GM13977 (cell line): ENCODE data around the gene AGBL2.
"Not testable (repeated sequence)": the region's sequence is repeated elsewhere in the genome, so short reads cannot be mapped to it uniquely, and the experiment has no call there.

Experiments
- DNase-seq: peaks from one replicate; pipeline ENCODE4 v3.0.0; 2012; ENCODE audit warnings: low spot score
- in situ Hi-C: fragments of 300-500 bp; cut with MboI; formaldehyde crosslinking; loops from one replicate; pipeline ENCODE4 v1.12.0; 2022; ENCODE audit warnings: low sequenced_read_pairs, low pct_unique_long_range_greater_than_20kb, mixed read lengths, inconsistent platforms; ENCODE audit not compliant: unreplicated experiment
- TF ChIP-seq, protein P1 (sequence below): IDR thresholded peaks from 2 replicates; pipeline ENCODE4 v1.5.1; 2012; ENCODE audit warnings: mild to moderate bottlenecking, control low read depth; ENCODE audit not compliant: insufficient read depth; ENCODE audit errors: extremely low read depth, missing control alignments

AGBL2 gene

DNA sequence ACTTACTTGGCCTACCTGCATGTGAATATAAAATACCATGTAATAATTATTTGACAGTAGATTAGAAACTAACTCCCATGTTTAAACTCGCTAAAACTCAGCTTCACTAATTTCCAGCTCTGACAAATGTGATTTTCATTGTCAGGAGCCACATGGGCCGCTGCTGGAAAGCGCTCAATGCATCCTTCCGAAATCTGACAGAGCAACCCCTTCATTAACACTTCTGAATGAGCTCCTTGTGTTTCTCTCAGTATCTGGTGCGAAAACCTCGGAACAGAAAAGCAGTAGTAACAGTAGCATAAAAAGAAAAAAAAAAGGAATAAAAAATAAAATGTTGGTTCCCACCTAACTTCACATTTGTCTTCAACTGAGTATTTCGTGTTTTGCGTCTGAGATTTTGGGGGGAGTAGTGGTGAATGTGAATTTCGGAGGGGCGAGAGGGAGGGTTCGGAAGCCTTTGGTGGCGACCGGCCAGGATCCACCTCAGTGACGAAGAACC is 73.5 kb downstream of the AGBL2 start:
- TF ChIP-seq, protein P1, sequence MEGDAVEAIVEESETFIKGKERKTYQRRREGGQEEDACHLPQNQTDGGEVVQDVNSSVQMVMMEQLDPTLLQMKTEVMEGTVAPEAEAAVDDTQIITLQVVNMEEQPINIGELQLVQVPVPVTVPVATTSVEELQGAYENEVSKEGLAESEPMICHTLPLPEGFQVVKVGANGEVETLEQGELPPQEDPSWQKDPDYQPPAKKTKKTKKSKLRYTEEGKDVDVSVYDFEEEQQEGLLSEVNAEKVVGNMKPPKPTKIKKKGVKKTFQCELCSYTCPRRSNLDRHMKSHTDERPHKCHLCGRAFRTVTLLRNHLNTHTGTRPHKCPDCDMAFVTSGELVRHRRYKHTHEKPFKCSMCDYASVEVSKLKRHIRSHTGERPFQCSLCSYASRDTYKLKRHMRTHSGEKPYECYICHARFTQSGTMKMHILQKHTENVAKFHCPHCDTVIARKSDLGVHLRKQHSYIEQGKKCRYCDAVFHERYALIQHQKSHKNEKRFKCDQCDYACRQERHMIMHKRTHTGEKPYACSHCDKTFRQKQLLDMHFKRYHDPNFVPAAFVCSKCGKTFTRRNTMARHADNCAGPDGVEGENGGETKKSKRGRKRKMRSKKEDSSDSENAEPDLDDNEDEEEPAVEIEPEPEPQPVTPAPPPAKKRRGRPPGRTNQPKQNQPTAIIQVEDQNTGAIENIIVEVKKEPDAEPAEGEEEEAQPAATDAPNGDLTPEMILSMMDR: no peak
- DNase-seq: no peak
- in situ Hi-C loops: no loop called here

DNA sequence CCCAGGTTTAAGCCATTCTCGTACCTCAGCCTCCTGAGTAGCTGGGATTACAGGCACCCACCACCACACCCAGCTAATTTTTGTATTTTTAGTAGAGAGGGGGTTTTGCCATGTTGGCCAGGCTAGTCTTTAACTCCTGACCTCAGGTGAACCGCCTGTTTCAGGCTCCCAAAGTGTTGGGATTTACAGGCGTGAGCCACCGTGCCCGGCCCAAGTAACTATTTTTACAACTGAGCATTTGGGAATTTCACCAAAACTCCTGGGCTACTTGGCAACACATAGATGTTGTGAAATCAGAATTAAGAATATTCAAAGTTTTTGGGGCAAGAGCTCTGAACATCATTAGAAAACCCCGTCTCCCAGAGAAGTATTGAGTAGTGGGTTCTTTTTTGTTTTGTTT is 74.7 kb downstream of the AGBL2 start:
- DNase-seq, in situ Hi-C loops: not testable (repeated sequence)

DNA sequence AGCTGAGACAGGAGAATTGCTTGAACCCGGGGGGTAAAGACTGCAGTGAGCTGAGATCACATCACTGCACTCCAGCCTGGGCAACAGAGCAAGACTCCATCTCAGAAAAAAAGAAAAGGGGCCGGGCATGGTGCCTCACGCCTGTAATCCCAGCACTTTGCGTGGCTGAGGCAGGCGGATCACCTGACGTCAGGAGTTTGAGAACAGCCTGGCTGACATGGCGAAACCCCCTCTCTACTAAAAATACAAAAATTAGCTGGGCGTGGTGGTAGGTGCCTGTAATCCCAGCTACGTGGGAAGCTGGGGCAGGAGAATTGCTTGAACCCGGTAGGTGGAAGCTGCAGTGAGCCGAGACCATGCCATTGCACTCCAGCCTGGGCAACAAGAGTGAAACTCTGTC is 78.8 kb downstream of the AGBL2 start:
- in situ Hi-C loops, DNase-seq: not testable (repeated sequence)

DNA sequence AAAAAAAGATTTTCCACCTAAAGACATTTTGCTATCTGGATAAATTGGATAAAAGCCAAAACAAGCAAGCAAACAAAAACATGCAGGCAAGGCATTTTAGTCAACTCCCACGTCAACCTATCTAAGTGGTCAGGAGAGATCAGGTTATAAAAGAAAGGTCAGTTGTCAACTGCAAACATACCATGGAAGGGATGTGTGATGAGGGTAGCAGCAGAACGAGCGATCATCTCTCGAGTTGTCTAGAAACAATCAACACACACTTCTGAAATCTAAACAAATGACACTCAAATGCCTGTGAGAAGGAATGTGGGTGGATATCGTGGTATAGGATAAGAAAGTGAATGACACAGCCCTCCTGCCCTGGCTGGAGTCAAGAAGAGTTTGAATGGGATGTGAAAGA is 83.7 kb downstream of the AGBL2 start:
- TF ChIP-seq, protein P1: no peak
- in situ Hi-C loops: no loop called here
- DNase-seq: no peak

DNA sequence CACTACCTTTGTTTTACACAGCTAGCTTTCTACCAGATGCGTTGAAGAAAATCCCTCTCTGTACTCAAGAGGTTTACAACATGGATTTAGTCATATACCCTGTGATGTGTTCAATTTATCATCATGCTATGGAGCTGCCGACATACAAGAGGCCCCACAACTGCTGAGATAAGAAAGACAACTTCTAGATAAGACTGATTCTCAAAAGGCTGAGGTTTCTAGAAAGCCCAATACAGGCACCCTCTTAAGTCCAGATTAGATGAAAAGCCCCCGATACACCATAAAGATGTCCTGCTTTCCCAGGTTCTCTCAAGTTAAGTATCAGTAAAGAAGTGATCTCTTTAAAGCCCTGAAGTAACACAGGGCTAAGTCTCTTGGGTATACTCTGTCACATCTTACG is 87.1 kb downstream of the AGBL2 start:
- TF ChIP-seq, protein P1: no peak
- no peak for DNase-seq
- in situ Hi-C loops: no loop called here

DNA sequence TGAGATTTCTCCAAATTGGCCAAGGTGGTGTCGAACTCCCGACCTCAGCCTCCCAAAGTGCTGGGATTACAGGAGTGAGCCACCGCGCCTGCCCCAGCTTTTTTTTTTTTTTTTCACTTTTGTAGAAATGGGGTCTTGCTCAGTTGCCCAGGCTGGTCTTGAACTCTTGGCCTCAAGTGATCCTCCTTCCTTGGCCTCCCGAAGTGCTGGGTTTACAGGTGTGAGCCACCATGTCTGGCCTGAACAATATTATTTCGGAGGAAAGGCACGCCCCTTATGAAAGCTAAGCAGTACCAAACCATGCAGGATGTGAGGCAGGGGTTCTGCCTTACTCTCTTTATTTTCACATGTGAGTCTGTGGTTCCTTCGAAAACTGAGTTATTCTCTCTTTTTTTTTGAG is 88.9 kb downstream of the AGBL2 start:
- in situ Hi-C loops: no loop called here
- TF ChIP-seq, protein P1: no peak
- no peak for DNase-seq

DNA sequence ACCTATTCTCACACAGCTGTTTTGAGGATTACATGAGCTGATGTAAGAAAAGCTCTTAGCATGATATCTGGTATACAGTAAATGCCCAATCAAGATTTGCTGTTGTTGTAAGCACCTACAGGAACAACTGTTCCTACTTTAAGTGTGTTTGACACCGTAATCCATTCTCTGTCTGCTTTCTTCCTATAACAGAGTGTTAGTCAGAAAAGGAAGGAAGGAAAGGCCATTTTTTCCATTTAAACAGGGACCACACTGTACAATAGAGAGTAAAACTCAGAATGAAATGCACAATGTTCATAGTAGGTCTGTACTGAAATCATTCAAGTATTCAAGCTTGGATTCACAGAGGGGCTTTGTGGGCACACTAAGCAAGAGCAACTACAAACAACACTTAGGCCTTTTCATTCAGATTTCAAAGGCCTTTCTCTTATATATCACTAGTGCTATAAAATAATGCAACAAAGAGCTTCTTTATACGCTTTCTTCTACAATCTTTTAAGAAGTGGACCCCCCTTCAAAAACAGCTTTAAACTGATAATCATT is 94.3 kb downstream of the AGBL2 start:
- DNase-seq: no peak
- TF ChIP-seq, protein P1: no peak
- in situ Hi-C loops: no loop called here

DNA sequence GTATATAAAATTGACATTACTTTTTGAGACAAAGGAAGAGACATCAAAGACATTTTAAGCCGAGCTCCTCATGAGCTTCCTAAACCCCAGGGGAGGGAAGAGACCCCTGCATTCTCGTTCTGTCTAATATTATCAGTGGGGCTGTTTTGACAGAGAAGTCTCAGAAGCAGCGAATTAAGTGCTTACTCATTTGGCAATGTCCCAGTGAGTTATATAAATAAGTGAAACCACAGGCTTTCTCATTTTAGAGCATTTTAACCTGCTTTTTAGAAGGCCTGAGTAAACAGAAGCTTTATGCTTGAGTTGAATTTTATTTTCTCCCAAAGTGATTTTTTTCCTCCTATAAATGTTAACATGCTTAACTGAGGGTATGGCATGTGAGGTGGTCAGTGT is 97.8 kb downstream of the AGBL2 start:
- TF ChIP-seq, protein P1: no peak
- in situ Hi-C loops: no loop called here

More for the DNA sequence above, 97.8 kb downstream of the AGBL2 start:
- DNase-seq: no peak
